HTR-8/SVneo (cell line): ENCODE data around the gene NTRK3.
"Not testable (repeated sequence)": the region's sequence is repeated elsewhere in the genome, so short reads cannot be mapped to it uniquely, and the experiment has no call there.

Experiments used
- DNase-seq: peaks from one replicate; pipeline ENCODE4 v3.0.0; 2011; ENCODE audit warnings: low spot score, mixed read lengths; ENCODE audit not compliant: insufficient read length
- FAIRE-seq: peaks from 2 replicates; lab custom pipeline; 2011; peaks lifted over from hg19 to GRCh38; lab: Jason Lieb, UNC

Gene NTRK3

GRCh38 chr15:88090481-88091011, 166.0 kb downstream of the NTRK3 start:
- no peak for FAIRE-seq

GRCh38 chr15:88089731-88090130, 166.8 kb downstream of the NTRK3 start:
- DNase-seq (no peak), FAIRE-seq (no peak)

More at GRCh38 chr15:88090481-88091011, 166.0 kb downstream of the NTRK3 start:
- DNase-seq = no peak

- DNase-seq = no peak
- no peak for FAIRE-seq
These were observed 167.4 kb downstream of the NTRK3 start for GRCh38 chr15:88089024-88089620.

DNA sequence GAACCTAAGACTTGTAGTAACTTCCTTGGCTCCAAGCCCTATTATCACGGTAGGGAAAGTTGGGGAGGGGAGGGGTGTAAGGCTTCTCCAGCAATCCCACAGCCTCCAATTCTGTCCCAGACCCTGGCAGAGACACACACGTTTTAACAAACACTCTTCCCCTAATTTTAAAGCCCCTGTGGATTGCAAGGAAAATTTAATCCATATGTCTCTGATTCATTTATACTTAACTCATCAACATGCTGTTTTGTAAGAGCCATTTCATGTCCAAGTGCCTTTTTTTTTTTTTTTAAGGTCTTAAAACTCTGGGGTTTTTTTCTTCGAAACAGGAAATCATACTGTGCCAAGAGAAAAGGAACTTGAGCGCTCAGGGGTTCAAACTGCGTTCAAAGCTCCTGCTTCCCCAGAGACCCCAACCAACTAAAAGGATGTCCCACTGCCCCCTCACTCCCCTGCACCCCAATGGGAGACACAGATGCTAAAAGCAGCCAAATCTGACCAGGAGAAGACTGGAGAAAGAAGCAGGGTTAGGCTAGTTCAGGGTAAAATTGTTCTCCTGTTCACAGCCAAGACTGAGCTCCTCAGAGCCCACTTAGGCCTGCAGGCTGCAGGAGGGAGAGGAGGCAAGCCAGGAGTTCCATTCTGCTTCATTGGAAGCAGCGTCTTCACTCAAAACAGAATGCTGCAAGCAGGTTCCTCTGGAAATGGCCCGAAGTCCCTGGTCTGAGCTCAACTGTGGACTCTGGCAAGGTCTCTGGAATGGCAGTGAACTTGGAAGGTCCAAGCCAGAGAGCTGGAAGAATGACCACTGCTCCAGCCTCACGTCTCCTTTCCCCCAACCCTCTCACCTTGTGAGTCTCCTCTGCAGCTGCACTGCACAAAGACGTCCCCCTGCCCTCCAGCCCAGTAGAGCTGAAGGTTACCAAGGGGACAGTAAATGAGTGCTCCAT, 172.5 kb downstream of the NTRK3 start:
- no peak for DNase-seq
- no peak for FAIRE-seq

DNA sequence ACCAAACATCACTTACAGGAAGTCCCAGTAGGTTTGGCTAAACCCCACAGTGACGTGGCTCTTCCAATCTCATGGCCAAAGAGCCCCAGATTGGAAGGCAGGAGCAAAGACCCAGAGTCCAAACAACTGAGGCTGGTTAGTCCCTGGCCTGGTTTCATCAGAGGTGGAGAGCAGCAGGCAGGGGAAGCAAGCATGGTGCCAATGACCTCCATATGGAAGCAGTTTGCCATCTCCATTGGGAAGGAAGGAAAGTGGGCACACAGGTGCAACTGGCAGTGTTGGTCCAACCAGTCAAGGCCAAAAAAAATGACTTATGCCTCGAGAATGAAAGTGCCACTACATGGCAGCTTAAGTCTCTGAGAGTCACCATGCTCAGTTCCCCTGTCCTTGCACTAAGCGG, 175.9 kb downstream of the NTRK3 start:
- DNase-seq (no peak), FAIRE-seq (no peak)

DNA sequence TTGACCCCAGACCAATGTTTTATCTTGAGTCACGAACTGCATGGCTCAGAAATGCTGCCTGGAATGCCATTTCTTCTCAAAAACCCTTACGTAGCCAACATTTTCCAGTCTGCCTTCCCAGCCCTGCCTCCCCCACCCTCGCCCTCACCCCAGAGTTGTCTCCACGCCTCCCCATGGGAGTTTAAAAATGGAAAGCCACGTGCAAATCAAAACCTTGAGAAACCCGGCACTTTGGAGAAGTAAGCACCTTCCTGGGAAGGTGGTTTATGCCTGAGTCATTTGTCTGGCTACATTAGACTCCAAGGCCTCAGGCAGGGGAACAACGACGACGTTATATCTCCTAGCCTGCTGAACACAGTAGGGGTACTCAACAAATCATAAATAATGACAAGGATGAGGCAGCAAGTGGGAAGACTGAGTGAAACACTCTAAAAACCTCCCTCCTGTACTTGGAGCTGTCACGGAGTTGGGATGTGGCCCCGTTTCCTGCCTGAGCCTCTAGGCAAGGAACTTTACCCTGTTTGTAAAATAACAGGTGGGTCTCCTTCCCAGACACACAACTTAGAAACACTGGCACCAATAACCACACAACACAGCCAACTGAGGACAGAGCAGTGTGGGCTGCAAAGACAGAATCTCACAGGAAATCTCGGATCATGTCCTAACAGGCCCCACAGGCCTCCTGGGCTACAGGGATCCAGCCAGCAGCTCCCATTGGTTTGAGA, 179.1 kb downstream of the NTRK3 start:
- no peak for FAIRE-seq

DNA sequence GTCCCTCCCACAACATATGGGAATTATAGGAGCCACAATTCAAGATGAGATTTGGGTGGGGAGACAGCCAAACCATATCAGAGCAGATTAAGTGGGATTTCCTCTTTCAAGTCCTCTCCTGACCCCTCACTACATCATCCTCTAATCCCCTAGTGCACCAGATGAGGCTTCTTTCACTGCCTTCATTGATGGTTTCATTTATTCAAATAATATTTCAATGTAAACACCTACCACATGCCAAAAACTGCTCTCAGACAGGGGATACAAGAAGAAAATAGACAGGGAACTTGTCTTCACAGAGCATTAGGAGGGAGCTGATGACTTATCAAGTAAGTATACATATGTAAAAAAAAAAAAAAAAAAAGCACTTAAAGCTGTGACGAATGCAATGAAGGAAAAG, 180.2 kb downstream of the NTRK3 start:
- no peak for FAIRE-seq
- DNase-seq = no peak

More for the DNA sequence above, 179.1 kb downstream of the NTRK3 start:
- no peak for DNase-seq

DNA sequence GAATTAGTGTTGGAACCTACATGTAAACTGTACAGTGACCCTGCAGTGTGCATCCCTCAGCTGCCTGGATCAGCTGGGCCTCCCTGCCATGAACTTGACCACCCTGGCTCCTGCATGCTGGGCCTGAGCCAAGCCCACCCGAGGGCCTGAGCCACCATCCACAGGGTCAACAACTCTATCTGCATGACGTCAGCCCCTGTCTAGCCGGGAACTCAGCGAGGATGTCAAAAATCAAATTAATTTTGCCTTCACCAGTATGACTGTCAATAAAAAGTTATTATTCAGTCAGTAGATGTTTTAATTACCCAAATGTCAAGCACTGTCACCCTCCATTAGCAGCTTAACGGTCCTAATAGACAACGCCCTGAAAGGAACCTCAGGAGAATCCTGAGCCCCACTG, 181.4 kb downstream of the NTRK3 start:
- FAIRE-seq = no peak
- DNase-seq = no peak

DNA sequence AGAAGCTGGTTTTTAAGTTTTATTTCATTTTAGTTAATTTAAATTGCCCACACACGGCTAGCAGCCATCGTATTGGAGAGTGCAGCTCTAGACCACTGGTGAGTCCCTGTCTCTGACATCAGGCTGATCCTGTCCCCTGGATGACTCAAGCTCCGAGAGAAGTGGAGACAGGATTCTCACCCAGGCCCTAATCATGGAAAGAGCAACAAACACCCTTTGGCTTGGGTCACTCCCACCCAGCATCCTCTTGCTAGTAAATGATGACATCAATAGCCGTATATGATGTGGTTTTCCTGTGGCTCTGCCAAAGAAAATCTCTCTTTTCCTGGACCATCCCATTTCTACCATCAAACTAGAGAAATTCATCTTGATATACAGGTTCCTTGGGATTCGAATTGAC, 182.2 kb downstream of the NTRK3 start:
- no peak for FAIRE-seq
- DNase-seq = no peak

- DNase-seq = no peak
- no peak for FAIRE-seq
These were observed 183.2 kb downstream of the NTRK3 start for GRCh38 chr15:88073391-88073691.

DNA sequence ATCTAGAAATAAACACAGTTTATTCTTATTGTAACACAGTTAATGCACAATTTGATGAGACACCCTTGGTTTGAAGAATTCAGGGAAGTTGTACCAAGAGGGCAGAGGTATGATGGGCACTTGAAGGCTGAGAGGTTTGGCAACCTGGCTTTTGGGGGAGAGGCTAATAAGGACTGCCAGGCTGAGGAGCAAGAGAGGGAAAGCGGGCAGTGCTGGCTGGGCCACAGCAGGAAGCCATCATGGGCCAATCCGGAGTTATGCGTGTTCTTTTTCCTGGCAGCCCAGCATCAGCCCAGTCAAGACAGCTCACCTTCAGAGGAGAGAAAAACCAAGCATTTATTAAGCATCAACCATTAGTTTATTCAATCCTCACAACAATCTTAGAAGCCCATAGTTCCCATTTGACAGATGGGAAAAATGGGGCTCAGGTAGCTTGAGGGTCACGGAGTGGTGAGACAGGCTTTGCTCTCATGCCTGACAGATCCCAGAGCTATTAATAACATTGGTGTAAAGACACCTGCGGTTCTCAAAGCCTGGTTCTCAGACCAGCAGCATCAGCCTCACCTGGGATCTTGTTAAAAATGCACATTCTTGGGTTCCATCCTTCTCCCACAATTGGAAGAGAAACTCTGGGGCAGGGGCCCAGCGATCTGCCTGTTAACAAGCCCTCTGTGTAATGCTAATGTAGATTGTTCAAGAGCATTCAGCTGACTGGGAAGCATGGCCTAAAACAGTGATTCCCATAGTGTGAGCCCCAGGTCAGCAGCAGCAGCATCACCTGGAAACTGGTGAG, 183.7 kb downstream of the NTRK3 start:
- no peak for FAIRE-seq

GRCh38 chr15:88072133-88072532, 184.4 kb downstream of the NTRK3 start:
- not testable (repeated sequence) for FAIRE-seq, DNase-seq

More for the DNA sequence above, 183.7 kb downstream of the NTRK3 start:
- no peak for DNase-seq

- DNase-seq (no peak), FAIRE-seq (no peak)
These were observed 185.4 kb downstream of the NTRK3 start for GRCh38 chr15:88071141-88071540.

- DNase-seq (no peak), FAIRE-seq (no peak)
These were observed 187.0 kb downstream of the NTRK3 start for GRCh38 chr15:88069561-88069960.

- FAIRE-seq (no peak), DNase-seq (no peak)
These were observed 189.2 kb downstream of the NTRK3 start for GRCh38 chr15:88067331-88067685.

DNA sequence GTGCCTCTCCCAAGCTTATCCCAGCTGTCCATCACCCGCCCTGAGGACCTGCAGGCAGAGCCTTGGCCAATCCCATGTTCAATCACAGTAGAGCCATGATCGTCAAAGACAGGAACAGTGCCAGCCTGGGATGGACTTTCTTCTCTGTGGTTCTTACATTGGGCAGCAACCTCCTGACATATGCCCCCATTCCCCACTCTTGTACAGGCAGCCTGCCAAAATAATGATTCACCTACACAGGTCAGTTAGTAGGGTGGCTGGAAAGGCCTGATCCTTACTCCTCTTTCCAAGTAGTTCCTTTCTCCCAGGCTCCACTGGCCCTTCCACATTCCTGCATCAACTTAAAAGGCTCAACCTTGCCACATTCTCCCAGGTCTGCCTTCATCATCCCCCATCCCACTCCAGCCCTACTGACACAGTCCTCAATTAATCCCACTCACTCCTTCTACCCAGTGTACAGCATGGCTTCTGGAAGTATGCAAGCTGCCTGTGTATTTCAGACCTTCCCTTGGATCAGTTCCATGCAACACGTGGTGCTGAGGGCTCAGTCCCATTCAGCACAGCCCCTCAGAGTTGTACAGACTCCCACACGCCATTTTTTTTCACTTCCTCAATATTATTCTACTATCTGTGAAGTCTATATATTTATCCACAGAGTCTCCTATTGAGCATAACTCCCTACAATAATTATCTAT, 189.8 kb downstream of the NTRK3 start:
- DNase-seq (no peak), FAIRE-seq (no peak)

DNA sequence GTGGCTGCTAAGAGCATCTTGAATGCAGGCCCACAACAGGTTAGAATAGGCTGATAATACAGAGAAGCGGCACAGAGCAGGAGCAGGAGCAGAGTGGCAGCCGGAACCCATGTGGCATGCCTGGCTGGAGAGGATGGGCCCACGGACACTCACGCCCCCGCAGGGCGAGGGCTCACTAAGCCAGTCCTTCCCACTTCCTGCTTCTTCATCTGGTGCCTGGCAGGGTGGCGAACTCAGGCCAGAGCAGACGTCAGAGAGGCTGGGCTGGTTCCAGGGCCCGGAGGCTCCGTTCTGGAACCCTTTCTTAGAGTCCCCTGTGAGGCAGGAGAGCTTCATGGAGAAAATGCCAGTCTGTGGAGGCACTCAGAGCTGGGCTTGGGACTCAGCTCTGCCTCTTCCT, 195.1 kb downstream of the NTRK3 start:
- FAIRE-seq (no peak), DNase-seq (no peak)

GRCh38 chr15:88060383-88060782, 196.2 kb downstream of the NTRK3 start:
- no peak for DNase-seq
- FAIRE-seq = no peak

GRCh38 chr15:88057836-88058235, 198.7 kb downstream of the NTRK3 start:
- no peak for FAIRE-seq
- DNase-seq = no peak
